ENCODE measurements around the gene GRK4.

GRK4 gene

GRCh38 chr4:3017504-3017903, 54.1 kb downstream of the GRK4 start:
- Histone ChIP-seq H3K27ac (ENCODE audit: low read length) (no peak overlapping the region), H3K4me1 (ENCODE audit: low read length) (peaks cover 49% of the 10 kb centered on the region), H4K20me1 (ENCODE audit: insufficient read depth, low read length) (no peaks in the 10 kb centered on the region), H3K9me3 (ENCODE audit: insufficient read depth, low read length) (no peaks in the 10 kb centered on the region), H3K36me3 (replicated peaks; ENCODE audit: low read depth, low read length) (no peaks in the 10 kb centered on the region), H2AFZ (ENCODE audit: low read depth, low read length) (no peak overlapping the region), H3K9ac (ENCODE audit: low read length) (no peak overlapping the region), H3K4me3 (ENCODE audit: low read length) (no peak overlapping the region), H3K79me2 (ENCODE audit: low read length) (no peaks in the 10 kb centered on the region), H3K4me2 (ENCODE audit: low read length) (no peak overlapping the region), H3K27me3 (ENCODE audit: low read depth, low read length) (peaks cover 50% of the 10 kb centered on the region)
- TF ChIP-seq CTCF (IDR thresholded peaks at IDR 0.05; ENCODE audit: low read depth, low read length) (no peak), EZH2phosphoT487 (IDR thresholded peaks at IDR 0.05; ENCODE audit: low read depth) (no peak)

GRCh38 chr4:3019145-3019846, 55.9 kb downstream of the GRK4 start:
- Histone ChIP-seq H3K4me3 (ENCODE audit: low read length) (peak overlapping the region; percentile 3; the same call in 1 of the 2 replicates), H3K27me3 (ENCODE audit: low read depth, low read length) (peaks cover 57% of the 10 kb centered on the region), H4K20me1 (ENCODE audit: insufficient read depth, low read length) (no peaks in the 10 kb centered on the region), H3K4me1 (ENCODE audit: low read length) (peaks cover 47% of the 10 kb centered on the region), H3K79me2 (ENCODE audit: low read length) (no peaks in the 10 kb centered on the region), H3K9ac (ENCODE audit: low read length) (no peak overlapping the region), H2AFZ (ENCODE audit: low read depth, low read length) (no peak overlapping the region), H3K9me3 (ENCODE audit: insufficient read depth, low read length) (0 out of 2 replicates have a peak, but pooled peaks cover 7% of the 10 kb centered on the region), H3K4me2 (ENCODE audit: low read length) (peak overlapping the region; percentile 39), H3K36me3 (replicated peaks; ENCODE audit: low read depth, low read length) (no peaks in the 10 kb centered on the region), H3K27ac (ENCODE audit: low read length) (no peak overlapping the region)
- no peak for TF ChIP-seq CTCF (IDR thresholded peaks at IDR 0.05; ENCODE audit: low read depth, low read length)
- TF ChIP-seq EZH2phosphoT487 (IDR thresholded peaks at IDR 0.05; ENCODE audit: low read depth): no peak

GRCh38 chr4:3021127-3021526, 57.8 kb downstream of the GRK4 start:
- H3K79me2 ChIP-seq (ENCODE audit: low read length): no peaks in the 10 kb centered on the region
- H3K27ac ChIP-seq (ENCODE audit: low read length): no peak overlapping the region
- TF ChIP-seq CTCF (IDR thresholded peaks at IDR 0.05; ENCODE audit: low read depth, low read length): no peak
- H3K36me3 ChIP-seq (replicated peaks; ENCODE audit: low read depth, low read length): no peaks in the 10 kb centered on the region
- H3K9me3 ChIP-seq (ENCODE audit: insufficient read depth, low read length): 0 out of 2 replicates have a peak, but pooled peaks cover 7% of the 10 kb centered on the region
- peak overlapping the region; percentile 91 for H3K4me2 ChIP-seq (ENCODE audit: low read length)
- H3K4me3 ChIP-seq (ENCODE audit: low read length): peak overlapping the region; percentile 71
- H3K9ac ChIP-seq (ENCODE audit: low read length): no peak overlapping the region
- H3K4me1 ChIP-seq (ENCODE audit: low read length): peaks cover 45% of the 10 kb centered on the region
- peaks cover 51% of the 10 kb centered on the region for H3K27me3 ChIP-seq (ENCODE audit: low read depth, low read length)
- H4K20me1 ChIP-seq (ENCODE audit: insufficient read depth, low read length): no peaks in the 10 kb centered on the region
- H2AFZ ChIP-seq (ENCODE audit: low read depth, low read length): no peak overlapping the region

GRCh38 chr4:3021627-3022026, 58.3 kb downstream of the GRK4 start:
- Histone ChIP-seq H2AFZ (ENCODE audit: low read depth, low read length) (0 out of 2 replicates have a peak overlapping the region, but pooled peaks have one; percentile 6), H3K4me2 (ENCODE audit: low read length) (peak overlapping the region; percentile 91)
- no peak for TF ChIP-seq CTCF (IDR thresholded peaks at IDR 0.05; ENCODE audit: low read depth, low read length)

More at GRCh38 chr4:3021627-3022026, 58.3 kb downstream of the GRK4 start:
- H3K4me3 ChIP-seq (ENCODE audit: low read length): peak overlapping the region; percentile 71
- peaks cover 49% of the 10 kb centered on the region for H3K27me3 ChIP-seq (ENCODE audit: low read depth, low read length)
- no peaks in the 10 kb centered on the region for H4K20me1 ChIP-seq (ENCODE audit: insufficient read depth, low read length)
- H3K79me2 ChIP-seq (ENCODE audit: low read length): no peaks in the 10 kb centered on the region
- H3K36me3 ChIP-seq (replicated peaks; ENCODE audit: low read depth, low read length): no peaks in the 10 kb centered on the region
- peak overlapping the region; percentile 44 for H3K27ac ChIP-seq (ENCODE audit: low read length)
- 0 out of 2 replicates have a peak overlapping the region, but pooled peaks have one; percentile 41 for H3K9ac ChIP-seq (ENCODE audit: low read length)
- 0 out of 2 replicates have a peak, but pooled peaks cover 7% of the 10 kb centered on the region for H3K9me3 ChIP-seq (ENCODE audit: insufficient read depth, low read length)
- H3K4me1 ChIP-seq (ENCODE audit: low read length): peaks cover 45% of the 10 kb centered on the region
